Measurements from ENCODE around the gene ZNF337.
"Not testable (repeated sequence)": the region's sequence is repeated elsewhere in the genome, so short reads cannot be mapped to it uniquely, and the experiment has no call there.

Gene ZNF337

DNA sequence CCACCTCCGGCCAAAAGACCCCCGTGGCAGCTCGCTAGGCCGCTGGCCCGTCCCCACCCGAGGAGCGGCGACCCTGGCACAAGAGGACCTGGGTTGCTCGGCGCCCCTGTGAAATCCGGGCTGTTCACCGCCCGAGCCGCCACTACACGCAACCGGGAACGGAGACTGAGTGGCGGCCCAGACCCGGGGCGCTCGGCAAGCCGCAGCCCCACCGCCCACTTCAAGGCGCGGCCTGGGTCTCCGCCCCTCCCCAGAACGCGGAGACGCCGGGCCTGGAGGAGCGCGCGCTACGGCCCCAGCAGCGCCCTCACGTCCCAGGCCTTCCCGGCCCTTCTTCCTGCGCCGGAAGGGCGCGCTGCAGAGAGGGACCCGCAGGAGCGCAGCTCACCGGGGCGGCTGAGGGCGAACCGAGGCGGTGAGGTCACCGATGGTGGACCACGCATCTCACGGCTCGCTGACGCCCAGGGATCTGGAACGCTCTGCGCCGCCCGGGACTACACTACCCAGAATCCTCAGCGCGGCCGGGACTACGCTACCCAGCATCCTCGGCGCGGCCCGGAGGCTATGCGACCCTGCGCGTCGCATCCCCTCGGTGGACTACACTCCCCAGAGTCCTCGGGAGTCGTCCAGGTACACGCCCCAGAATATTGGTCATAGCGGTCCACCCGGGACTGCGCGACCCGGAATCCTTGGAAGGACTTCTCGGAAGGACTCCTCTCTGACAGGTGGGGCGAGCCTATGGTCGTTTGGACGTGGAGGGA, at the start of gene ZNF337:
TSS of gene ZNF337 (minus strand) at position 483 of the 761 bp plus-strand sequence. CDS start 10,436 bp downstream, outside the sequence.
- DNase-seq (ENCODE audit: low read depth in 2 of 2), result peak; percentile 93 to 94

DNA sequence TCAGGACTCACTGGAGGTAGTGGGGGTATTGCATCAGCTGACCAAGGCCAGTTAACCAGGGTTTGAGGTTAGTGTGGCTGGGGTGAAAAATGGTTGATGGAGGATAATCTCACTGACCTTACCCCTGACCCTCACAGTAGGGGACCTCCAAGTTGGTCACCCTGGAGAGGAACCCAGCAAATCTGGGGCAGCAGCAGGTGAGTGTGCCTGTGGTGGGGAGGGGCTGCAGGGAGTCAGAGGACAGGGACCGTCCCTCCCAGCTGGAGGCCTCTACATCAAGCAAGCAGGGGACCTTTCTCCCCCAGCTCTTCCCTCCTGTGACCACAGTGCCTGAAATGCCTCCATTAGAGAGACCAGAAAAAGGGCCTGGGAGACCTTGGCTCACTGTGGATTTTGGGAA, 49.1 kb upstream of the ZNF337 start:
- DNase-seq (ENCODE audit: low read depth in 2 of 2), result no peak

DNA sequence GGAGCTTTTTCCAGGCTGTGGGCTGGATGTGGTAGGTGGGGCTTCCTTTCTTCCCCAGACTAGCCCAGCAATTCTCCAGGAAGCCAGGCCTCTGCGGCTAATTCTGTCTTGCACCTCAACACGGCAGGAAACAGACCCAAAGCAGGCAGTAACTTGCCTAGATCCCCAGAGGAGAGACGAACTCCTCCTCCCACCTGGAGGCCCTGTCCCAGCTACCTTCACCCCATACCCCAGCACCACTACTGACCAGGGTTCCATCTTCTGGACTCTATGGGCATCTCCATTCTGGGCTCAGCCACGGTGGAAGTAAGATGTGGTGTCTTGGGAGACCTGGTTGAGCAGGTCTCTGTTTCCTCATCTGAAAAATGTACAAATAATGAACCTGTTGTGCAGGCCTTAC, 48.4 kb upstream of the ZNF337 start:
- DNase-seq (ENCODE audit: low read depth in 2 of 2), result no peak

DNA sequence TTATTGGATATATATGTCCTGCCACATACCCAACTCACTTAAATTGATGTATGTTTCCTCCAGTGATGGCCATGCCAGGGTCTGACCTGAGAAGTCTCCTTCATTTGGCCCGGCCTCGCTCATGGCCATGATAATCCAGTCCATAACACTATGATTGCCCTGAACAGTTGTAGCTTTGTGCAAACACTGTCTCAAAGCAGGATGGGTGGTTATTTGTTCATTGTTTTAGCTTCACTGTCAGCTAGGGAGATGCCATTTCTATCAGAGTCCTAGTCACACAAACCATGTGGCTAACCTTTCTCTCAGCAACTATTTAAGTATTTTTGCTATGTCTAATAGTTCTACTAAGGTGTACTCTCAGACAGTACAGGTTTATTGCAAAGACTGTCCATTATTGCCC, 47.6 kb upstream of the ZNF337 start:
- DNase-seq (ENCODE audit: low read depth in 2 of 2), result no peak

DNA sequence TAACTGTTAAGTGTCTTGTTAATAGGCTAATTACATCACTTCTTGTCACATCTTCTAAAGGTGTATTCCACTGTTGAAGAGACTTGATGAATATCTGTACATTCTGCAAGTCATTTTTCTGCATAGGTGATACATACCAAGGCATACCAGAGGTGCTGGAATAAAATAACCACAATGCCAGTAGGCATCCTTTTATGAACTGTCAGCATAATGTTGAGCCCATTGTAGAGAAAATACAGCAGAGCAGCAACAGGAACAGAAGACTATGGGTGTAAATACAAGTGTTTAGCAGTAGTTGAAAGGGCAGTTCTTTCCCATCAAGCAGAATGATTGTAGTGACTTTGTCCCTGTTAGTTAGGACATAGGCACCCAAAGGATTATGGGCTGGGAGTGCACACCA, 44.4 kb upstream of the ZNF337 start:
- DNase-seq (ENCODE audit: low read depth in 2 of 2), result no peak

DNA sequence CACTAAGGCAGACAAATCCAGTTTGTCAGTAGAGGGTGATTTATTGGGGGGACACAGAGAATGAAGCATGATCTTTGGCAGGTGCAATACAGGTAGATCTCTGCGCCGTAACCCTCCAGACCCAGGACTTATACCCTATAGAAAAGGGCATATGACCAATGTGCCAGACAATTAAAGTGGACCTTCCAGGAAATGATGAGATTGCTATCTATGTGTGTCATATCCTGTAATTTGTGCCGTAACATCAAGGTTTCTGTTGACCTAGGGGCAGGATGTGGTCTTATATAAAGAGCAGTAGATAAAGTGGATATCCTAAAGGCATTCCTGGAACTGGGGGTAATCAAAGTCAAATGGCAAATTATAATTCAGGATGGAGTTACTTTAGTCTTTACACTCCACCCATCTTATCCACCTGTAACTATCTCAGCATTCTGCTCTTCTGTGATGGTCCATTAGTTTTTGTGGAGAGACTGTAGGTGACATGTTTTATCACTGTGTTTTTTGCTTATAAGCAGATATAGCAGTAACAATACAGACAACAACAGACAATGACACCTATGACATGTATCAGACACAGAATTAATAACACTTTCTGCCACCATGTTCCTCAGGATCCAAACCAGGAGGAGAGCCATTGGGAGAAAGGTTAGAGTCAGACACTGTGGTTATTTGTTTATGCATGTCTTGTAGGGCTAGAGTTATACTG, 43.1 kb upstream of the ZNF337 start:
- DNase-seq (ENCODE audit: low read depth in 2 of 2), result no peak

DNA sequence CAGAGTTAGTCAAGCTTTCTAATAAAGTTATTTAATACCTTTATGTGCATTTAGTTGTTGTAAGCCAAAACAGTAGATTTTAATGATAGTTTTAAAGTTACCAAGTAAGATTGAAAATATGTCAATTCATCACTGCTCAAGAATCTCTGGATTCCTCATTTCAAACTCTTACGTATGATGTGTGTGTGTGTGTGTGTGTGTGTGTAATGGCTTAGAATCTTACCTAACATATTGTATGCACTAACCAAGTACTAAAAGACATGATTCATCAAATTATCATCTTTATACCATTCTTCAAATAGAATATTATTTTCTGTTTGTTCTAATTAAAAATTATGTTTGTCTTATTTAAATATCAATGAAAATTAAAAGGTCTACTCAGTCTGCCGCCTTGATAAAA, 41.5 kb upstream of the ZNF337 start:
- DNase-seq (ENCODE audit: low read depth in 2 of 2), result no peak

DNA sequence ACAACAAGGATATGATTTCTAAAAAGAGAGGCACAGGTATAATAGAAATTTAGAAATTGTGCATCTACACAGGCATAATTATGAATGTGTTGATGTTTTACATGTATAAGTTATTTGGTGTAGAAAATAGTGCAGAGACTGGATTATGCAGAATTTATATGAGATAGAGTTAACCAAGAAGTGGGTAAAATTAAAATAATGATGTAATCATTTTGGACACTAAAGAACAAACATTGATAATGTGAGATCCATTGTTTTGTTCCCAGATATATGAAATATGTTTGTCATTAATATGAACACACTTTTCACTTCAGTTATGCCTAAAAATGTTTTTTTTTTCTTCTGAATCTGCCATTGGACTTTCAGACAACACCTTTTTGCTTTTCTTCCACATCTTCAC, 37.2 kb upstream of the ZNF337 start:
- no peak for DNase-seq (ENCODE audit: low read depth in 2 of 2)

DNA sequence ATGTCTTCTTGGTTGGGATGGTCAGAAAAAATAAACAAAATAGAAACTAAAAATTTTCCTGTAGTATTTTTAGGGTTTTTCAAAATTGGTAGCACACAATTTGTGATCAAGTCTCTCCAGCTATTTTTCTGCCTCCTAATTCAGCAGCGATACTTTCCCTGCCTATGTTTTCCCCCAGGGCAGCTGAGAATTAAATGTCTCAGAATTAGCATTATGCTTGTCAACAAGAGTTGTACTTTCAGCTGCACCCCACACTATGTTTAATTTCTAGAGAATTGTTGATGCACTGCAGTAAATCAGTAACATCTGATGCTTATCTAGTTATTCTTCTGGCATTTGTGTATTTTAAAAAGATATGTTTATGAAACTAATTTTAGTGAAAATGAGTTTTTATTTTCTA, 34.2 kb upstream of the ZNF337 start:
- DNase-seq (ENCODE audit: low read depth in 2 of 2), result no peak

DNA sequence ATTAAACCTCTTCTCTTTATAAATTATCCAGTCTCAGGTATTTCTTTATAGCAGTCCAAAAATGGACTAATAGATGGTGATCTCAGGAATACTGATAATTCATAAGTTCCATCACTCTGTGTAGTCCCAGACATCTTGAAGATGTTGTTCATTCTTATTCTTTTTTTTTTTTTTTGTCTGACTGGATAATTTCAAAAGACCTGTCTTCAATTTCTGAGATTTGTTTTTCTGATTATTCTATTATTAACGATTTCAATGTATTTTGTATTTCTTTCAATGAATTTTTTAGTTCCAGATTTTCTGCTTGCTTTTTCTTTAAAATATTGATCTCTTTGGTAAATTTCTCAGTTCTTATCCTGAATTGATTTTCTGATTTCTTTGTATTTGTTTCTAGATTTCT, 29.7 kb upstream of the ZNF337 start:
- no peak for DNase-seq (ENCODE audit: low read depth in 2 of 2)

DNA sequence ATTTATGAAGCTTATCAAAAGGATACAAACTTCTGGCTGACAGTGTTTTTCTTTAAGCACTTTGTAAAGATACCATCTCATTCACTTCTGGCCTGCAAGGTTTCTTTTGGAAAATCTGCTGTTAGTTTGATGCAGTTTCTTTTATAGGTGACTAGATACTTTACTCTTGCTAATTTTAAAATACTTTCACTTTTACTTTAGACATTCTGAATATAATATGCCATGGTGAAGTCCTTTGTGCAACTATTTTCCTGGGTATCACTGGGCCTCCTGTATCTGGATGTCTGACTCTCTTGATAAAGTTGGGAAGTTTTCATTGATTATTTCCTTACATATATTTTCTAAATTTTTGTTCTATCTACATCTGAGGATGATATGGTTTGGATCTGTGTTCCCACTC, 29.0 kb upstream of the ZNF337 start:
- no peak for DNase-seq (ENCODE audit: low read depth in 2 of 2)

DNA sequence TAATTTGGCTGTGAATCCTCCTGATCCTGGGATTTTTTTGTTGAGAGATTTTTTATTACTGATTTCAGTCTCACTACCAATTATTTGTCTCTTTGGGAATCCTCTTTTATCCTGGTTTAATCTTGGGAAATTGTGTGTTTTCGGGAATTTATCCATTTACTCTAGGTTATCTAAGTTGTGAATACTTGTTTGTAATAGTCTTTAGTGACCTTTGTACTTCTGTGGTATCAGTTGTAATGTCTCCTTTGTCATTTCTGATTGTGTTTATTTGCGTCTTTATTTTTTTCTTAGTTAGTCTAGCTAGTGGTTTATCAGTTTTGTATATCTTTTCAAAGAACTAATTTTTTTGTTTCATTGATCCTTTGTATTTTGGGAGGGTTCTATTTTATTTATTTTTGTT, 27.3 kb upstream of the ZNF337 start:
- DNase-seq (ENCODE audit: low read depth in 2 of 2), result no peak

DNA sequence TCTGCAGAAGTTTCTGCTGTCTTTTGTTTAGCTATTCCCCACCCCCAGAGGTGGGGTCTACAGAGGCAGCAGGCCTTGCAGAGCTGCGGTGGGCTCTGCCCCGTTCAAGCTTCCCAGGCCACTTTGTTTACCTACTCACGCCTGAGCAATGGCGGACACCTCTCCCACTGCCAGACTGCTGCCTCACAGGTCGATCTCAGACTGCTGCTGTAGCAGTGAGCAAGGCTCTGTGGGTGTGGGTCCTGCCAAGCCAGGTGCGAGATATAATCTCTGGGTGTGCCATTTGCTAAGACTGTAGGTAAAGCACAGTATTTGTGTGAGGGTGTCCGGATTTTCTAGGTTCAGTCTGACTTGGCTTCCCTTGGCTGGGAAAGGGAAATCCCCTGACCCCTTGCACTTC, 23.6 kb upstream of the ZNF337 start:
- no peak for DNase-seq (ENCODE audit: low read depth in 2 of 2)

DNA sequence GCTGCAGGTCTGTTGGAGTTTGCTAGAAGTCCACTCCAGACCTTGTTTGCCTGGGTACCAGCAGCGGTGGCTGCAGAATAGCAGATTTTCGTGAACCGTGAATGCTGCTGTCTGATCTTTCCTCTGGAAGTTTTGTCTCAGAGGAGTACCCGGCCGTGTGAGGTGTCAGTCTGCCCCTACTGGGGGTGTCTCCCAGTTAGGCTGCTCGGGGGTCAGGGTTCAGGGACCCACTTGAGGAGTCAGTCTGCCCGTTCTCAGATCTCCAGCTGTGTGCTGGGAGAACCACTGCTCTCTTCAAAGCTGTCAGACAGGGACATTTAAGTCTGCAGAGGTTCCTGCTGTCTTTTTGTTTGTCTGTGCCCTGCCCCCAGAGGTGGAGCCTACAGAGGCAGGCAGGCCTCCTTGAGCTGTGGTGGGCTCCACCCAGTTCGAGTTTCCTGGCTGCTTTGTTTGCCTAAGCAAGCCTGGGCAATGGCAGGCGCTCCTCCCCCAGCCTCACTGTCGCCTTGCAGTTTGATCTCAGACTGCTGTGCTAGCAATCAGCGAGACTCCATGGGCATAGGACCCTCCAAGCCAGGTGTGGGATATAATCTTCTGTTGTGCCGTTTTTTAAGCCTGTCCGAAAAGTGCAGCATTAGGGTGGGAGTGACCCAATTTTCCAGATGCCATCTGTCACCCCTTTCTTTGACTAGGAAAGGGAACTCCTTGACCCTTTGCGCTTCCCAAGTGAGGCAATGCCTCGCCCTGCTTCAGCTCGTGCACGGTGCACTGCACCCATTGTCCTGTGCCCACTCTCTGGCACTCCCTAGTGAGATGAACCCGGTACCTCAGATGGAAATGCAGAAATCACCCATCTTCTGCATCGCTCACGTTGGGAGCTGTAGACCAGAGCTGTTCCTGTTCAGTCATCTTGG, 22.5 kb upstream of the ZNF337 start:
- not testable (repeated sequence) for DNase-seq (ENCODE audit: low read depth in 2 of 2)

DNA sequence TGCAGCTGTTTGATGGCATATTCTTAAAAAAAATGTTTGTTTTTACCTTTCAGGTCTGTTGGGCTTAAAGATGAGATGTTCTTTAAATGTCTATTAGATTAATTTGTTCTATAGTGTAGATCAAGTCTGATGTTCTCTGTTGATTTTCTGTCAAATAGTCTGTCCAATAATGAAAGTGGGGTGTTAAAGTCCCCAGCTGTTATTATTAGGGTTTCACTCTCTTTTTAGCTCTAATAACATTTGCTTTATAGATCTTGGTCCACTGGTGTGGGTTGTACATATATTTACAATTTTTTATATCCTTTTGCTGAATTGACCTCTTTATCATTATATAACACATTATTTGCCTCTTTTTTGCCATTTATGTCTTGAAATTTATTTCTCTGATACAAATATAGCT, 11.0 kb upstream of the ZNF337 start:
- no peak for DNase-seq (ENCODE audit: low read depth in 2 of 2)

DNA sequence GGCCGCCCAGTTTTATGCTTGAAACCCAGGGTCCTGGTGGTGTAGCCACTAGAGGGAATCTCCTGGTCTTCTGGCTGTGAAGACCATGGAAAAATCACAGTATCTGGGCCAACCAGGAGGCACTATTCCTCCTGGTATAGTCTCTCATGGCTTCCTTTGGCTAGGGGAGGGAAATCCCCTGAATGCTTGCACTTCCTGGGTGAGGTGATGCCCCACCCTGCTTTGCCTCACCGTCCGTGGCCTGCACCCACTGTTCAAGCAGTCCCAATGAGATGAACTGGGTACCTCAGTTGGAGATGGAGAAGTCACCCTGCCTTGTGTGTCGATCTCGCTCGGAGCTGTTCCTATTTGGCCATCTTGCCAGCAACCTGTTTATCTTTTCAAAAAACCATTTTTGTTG, 10.1 kb upstream of the ZNF337 start:
- DNase-seq (ENCODE audit: low read depth in 2 of 2), result no peak

DNA sequence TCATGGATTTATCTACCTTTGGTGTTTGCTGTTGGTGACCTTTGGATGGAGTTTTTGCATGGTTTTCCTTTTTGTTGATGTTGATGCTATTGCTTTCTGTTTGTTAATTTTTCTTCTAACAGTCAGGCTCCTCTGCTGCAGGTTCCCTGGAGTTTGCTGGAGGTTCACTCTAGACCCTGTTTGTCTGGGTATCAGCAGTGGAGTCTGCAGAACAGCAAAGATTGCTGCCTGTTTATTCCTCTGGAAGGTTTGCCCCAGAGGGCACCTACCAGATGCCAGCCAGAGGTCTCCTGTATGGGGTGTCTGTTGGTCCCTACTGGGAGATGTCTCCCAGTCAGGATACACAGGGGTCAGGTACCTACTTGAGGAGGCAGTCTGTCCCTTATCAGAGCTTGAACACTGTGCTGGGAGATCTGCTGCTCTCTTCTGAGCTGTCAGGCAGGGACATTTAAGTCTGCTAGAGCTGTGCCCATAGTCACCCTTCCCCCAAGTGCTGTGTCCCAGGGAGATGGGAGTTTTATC, 9.2 kb upstream of the ZNF337 start:
- DNase-seq (ENCODE audit: low read depth in 2 of 2), result no peak

DNA sequence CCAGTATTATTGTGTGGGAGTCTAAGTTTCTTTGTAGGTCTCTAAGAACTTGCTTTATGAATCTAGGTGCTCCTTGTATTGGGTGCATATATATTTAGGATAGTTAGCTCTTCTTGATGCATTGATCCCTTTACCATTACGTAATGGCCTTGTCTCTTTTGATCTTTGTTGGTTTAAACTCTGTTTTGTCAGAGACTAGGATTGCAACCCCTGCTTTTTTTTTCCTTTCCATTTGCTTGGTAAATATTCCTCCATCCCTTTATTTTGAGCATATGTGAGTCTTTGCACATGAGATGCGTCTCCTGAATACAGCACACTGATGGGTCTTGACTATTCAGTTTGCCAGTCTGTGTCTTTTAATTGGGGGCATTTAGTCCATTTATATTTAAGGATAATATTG, 7.7 kb upstream of the ZNF337 start:
- DNase-seq (ENCODE audit: low read depth in 2 of 2), result not testable (repeated sequence)

DNA sequence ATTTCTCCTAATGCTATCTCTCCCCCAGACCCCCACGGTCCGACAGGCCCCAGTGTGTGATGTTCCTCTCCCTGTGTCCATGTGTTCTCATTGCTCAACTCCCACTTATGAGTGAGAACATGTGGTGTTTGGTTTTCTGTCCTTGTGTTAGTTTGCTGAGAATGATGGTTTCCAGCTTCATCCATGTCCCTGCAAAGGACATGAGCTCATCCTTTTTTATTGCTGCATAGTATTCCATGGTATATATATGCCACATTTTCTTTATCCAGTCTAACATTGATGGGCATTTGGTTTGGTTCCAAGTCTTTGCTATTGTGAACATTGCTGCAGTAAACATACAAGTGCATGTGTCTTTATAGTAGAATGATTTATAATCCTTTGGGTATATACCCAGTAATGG, 4.2 kb upstream of the ZNF337 start:
- not testable (repeated sequence) for DNase-seq (ENCODE audit: low read depth in 2 of 2)

DNA sequence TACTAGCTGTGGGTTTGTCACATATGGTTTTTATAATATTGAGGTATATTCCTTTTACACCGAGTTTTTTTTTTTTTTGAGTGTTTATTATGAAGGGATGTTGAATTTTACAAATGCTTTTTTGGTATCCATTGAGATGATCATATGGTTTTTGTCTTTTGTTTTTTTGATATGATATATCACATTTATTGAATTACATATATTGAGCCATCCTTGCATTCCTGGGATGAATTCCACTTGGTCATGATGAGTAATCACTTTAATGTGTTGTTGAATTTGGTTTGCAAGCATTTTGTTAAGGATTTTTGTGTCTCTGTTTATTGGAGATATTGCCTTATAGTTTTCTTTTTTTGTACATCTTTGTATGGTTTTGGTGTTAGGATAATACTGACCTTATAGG, 3.3 kb upstream of the ZNF337 start:
- no peak for DNase-seq (ENCODE audit: low read depth in 2 of 2)

DNA sequence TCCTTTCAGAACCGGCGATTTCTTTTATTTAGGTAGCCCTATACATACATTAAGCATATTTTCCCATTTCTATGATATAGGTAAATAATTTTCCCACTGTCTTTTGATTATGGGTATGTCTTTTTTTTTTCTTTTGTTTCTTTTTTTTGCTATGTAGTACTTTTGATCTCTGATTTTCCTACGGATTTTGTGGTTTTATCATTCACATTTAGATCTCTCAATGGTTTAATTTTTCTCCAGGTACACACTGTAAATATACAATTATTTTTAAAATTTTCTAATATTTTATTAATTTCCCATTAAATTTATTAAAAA, 436 bp upstream of the ZNF337 start:
- DNase-seq (ENCODE audit: low read depth in 2 of 2), result no peak

Measured in stimulated activated CD4-positive, alpha-beta T cell treated with anti-CD3 and anti-CD28 coated beads, Interleukin-4, amount 100 ng/mL, for 48 hours (primary cell).